PC-3 (cell line): ENCODE data around the gene FERMT3.
A peak's percentile ranks its signal among the peaks of the same experiment; 100 is the strongest.

Source experiments
- CTCF ChIP-seq: fragments of 300-600 bp; sonication (generic); conservative IDR thresholded peaks from 2 replicates; pipeline ENCODE4 v1.5.1; 2017; ENCODE audit warnings: antibody characterized with exemption, low read depth, mild to moderate bottlenecking, low read length
- EZH2 ChIP-seq: fragments of 300-600 bp; sonication (generic); IDR thresholded peaks from one replicate; pipeline ENCODE4 v1.6.1; 2017; ENCODE audit warnings: antibody characterized with exemption, mild to moderate bottlenecking, low read length; ENCODE audit not compliant: unreplicated experiment
- EZH2phosphoT487 ChIP-seq: fragments of 300-600 bp; sonication (generic); IDR thresholded peaks from 2 replicates; pipeline ENCODE4 v1.6.1; 2018; ENCODE audit warnings: mild to moderate bottlenecking, antibody characterized with exemption, low read length, borderline replicate concordance

- no peak for TF ChIP-seq EZH2
- peak; percentile 96 for TF ChIP-seq CTCF
- TF ChIP-seq EZH2phosphoT487 = no peak
These were observed 2.0 kb upstream of the FERMT3 start for GRCh38 chr11:64204464-64204989.
